A549 treated with Mapracorat at 1 μM for 4 hours (cell line): ENCODE data around the gene CILP. TPM values are rescaled to one million over a fixed set of nuclear protein-coding genes. Genes with fewer than 3 reads are reported as not detected.

Experiments used
- total RNA-seq: library from RNA; stranded (reverse); fragments of 200-300 nt; extraction: Qiagen RNA extraction; gene quantifications from 5 replicates; pipeline ENCODE4 v1.2.3, GENCODE V29; 2022

CILP gene, protein sequence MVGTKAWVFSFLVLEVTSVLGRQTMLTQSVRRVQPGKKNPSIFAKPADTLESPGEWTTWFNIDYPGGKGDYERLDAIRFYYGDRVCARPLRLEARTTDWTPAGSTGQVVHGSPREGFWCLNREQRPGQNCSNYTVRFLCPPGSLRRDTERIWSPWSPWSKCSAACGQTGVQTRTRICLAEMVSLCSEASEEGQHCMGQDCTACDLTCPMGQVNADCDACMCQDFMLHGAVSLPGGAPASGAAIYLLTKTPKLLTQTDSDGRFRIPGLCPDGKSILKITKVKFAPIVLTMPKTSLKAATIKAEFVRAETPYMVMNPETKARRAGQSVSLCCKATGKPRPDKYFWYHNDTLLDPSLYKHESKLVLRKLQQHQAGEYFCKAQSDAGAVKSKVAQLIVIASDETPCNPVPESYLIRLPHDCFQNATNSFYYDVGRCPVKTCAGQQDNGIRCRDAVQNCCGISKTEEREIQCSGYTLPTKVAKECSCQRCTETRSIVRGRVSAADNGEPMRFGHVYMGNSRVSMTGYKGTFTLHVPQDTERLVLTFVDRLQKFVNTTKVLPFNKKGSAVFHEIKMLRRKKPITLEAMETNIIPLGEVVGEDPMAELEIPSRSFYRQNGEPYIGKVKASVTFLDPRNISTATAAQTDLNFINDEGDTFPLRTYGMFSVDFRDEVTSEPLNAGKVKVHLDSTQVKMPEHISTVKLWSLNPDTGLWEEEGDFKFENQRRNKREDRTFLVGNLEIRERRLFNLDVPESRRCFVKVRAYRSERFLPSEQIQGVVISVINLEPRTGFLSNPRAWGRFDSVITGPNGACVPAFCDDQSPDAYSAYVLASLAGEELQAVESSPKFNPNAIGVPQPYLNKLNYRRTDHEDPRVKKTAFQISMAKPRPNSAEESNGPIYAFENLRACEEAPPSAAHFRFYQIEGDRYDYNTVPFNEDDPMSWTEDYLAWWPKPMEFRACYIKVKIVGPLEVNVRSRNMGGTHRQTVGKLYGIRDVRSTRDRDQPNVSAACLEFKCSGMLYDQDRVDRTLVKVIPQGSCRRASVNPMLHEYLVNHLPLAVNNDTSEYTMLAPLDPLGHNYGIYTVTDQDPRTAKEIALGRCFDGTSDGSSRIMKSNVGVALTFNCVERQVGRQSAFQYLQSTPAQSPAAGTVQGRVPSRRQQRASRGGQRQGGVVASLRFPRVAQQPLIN
- total RNA-seq = 0.11 to 0.24 TPM (median 0.17 TPM) in 5 replicates

DNA sequence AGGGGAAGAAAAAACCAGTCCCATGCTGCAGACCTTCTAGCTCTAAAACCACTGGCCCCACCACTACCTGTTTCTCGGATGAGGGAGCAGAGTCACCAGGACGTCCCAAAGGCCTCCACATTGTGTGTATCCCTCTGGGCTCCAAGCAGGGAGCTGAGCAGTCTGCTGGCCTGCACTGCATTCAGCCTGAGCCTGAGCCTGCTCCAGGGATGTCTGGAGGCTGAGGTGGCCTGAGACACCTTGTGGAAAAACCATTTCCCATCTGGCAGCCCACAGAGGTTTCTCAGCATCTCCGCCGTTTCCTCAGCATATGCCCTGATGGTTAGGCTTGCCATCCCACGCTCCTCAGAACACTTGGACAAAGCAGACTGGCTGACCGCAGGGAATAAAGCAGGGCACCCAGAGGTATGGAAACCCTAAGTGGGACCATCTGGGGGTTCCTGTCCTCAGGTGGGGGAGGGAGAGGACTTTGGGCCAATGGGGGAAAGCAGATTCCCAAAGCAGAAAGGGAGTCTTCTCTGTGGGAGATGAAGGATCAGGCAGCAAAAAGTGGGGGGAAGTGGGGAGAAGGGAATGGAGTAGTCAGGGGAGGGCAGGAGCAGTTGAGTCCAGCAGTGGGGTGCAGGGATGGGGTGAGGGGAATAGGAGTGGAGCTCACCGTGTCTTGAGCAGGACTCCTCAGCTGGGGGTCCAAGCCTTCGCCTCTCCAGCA, at the start of gene CILP:
CILP (minus strand) TSS at position 704 of the 712 bp plus-strand sequence. CDS start 1,718 bp downstream, outside the sequence.

DNA sequence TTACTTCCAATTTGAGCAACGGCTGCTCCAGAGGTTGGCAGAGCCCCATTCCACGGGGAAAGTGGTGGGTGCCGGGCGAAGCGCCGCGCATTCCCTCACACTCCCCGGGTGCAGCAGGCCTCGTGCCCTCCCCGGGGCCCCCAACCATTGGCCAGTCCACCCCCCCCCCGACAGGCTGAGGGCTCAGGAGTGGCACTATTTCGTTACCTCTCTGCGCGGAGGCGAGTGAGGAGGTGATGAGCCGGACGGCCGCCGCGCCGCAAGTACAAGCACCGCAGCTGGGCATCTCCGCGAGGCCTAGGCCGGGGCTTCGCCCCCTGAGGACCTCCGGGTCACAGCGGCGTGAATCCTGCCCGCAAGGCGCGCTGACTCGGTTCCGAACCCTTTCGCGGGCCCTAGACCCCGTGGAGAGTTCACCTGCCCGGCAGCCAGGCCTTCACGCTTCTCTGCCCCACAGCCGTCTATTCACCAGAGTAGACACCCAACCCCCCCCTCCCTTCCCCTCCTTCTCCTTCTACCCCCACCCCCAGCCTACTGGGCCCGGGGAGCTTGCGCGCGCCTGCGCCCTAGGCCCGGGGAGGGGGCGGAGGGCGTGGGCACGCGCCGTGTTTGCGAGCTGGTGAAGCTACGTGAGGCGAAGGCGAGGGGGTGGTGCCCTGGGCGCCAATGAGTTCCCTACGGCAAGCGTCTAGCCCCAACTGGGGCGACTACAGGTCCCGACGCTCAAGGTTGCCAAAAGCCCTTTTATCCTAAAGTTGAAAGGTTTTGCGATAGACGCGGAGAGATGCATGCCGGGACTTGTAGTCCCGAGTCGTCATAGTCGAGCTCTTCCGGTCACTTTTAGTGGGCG, 26.2 kb downstream of the CILP start, which contains the start of gene CLPX:
CLPX (minus strand) TSS at position 475 of the 850 bp plus-strand sequence; CDS start at position 286, 189 bp downstream.

Other genes with a start within 250 kb of the CILP start
- gene SPG21, start 221.6 kb downstream of the CILP start, total RNA-seq = 115 to 127 TPM (median 122 TPM) in 5 replicates
- 22.3 to 28.2 TPM (median 26.6 TPM) in 5 replicates for gene MTFMT, start 181.8 kb downstream of the CILP start, total RNA-seq
- 14.3 to 20.5 TPM (median 15.7 TPM) in 5 replicates for gene SLC51B, start 166.1 kb downstream of the CILP start, total RNA-seq
- 0.10 to 0.16 TPM (median 0.12 TPM) in 5 replicates for gene RASL12, start 143.5 kb downstream of the CILP start, total RNA-seq
- not detected in 5 replicates for gene KBTBD13, start 134.7 kb downstream of the CILP start, total RNA-seq
- gene UBAP1L, start 96.3 kb downstream of the CILP start, total RNA-seq = 0.55 to 2.0 TPM (median 0.74 TPM) in 5 replicates
- gene PDCD7, start 77.7 kb downstream of the CILP start, total RNA-seq = 24.5 to 29.7 TPM (median 27.7 TPM) in 5 replicates
- gene CLPX, start 26.1 kb downstream of the CILP start, total RNA-seq = 37.2 to 54.0 TPM (median 48.0 TPM) in 5 replicates
- gene PARP16, start 75.4 kb upstream of the CILP start, total RNA-seq = 9.2 to 11.7 TPM (median 11.2 TPM) in 5 replicates
- gene RNU5A-1, start 84.6 kb upstream of the CILP start, total RNA-seq = not detected in 5 replicates
- not detected in 5 replicates for gene RNU5B-1, start 93.2 kb upstream of the CILP start, total RNA-seq
- 0.09 to 0.19 TPM (median 0.12 TPM) in 5 replicates for gene IGDCC3, start 166.5 kb upstream of the CILP start, total RNA-seq
- gene IGDCC4, start 211.5 kb upstream of the CILP start, total RNA-seq = 1.7 to 2.4 TPM (median 2.1 TPM) in 5 replicates